GM18867 (cell line): ENCODE data around the gene TRAPPC8.
"Not testable (repeated sequence)": the region's sequence is repeated elsewhere in the genome, so short reads cannot be mapped to it uniquely, and the experiment has no call there.

Experiments used
- ATAC-seq: cut with Tn5 transposase; IDR thresholded peaks from one replicate; pipeline ENCODE4 v1.9.1; 2021; ENCODE audit warnings: mild to moderate bottlenecking, moderate library complexity; ENCODE audit not compliant: unreplicated experiment

TRAPPC8 gene

GRCh38 chr18:31877900-31878299 is 65.0 kb downstream of the TRAPPC8 start:
- ATAC-seq: no peak

GRCh38 chr18:31876707-31877106 is 66.2 kb downstream of the TRAPPC8 start:
- ATAC-seq: no peak

GRCh38 chr18:31875301-31875700 is 67.6 kb downstream of the TRAPPC8 start:
- no peak for ATAC-seq

- ATAC-seq: no peak
Measured at GRCh38 chr18:31863103-31863502, 79.8 kb downstream of the TRAPPC8 start.

- ATAC-seq: no peak
Measured at GRCh38 chr18:31860488-31860887, 82.4 kb downstream of the TRAPPC8 start.

GRCh38 chr18:31857526-31858106 is 85.3 kb downstream of the TRAPPC8 start:
- ATAC-seq: no peak

GRCh38 chr18:31850844-31851243 is 92.1 kb downstream of the TRAPPC8 start:
- ATAC-seq: no peak

GRCh38 chr18:31840499-31840898 is 102.4 kb downstream of the TRAPPC8 start:
- no peak for ATAC-seq

- ATAC-seq: no peak
Measured at GRCh38 chr18:31837879-31838278, 105.0 kb downstream of the TRAPPC8 start.

GRCh38 chr18:31835528-31836133 is 107.3 kb downstream of the TRAPPC8 start:
- ATAC-seq: no peak

GRCh38 chr18:31831903-31832302 is 111.0 kb downstream of the TRAPPC8 start:
- ATAC-seq: no peak

- ATAC-seq: no peak
Measured at GRCh38 chr18:31830686-31831085, 112.2 kb downstream of the TRAPPC8 start.

GRCh38 chr18:31828613-31829012 is 114.3 kb downstream of the TRAPPC8 start:
- no peak for ATAC-seq

GRCh38 chr18:31826673-31827325 is 116.1 kb downstream of the TRAPPC8 start:
- ATAC-seq: not testable (repeated sequence)

GRCh38 chr18:31825772-31826171 is 117.2 kb downstream of the TRAPPC8 start:
- ATAC-seq: no peak

GRCh38 chr18:31821545-31822171 is 121.3 kb downstream of the TRAPPC8 start:
- no peak for ATAC-seq

- no peak for ATAC-seq
Measured at GRCh38 chr18:31819925-31820229, 123.1 kb downstream of the TRAPPC8 start.

GRCh38 chr18:31819106-31819924 is 123.6 kb downstream of the TRAPPC8 start:
- no peak for ATAC-seq

GRCh38 chr18:31814132-31814531 is 128.8 kb downstream of the TRAPPC8 start:
- ATAC-seq: no peak

GRCh38 chr18:31810336-31811130 is 132.4 kb downstream of the TRAPPC8 start:
- ATAC-seq: not testable (repeated sequence)
